SH-SY5Y (cell line): Measurements from ENCODE around the gene KCNK17.

Experiments
- GATA2 ChIP-seq: IDR thresholded peaks from 2 replicates; pipeline ENCODE4 v1.6.1; 2011; ENCODE audit warnings: mild to moderate bottlenecking, low read depth, low read length
- GATA3 ChIP-seq: IDR thresholded peaks from 2 replicates; pipeline ENCODE4 v1.6.1; 2011; ENCODE audit warnings: low read depth, mild to moderate bottlenecking, low read length, moderate library complexity

- no peak for TF ChIP-seq GATA2
- TF ChIP-seq GATA3, result no peak
These were observed 6.8 kb downstream of the KCNK17 start for GRCh38 chr6:39307462-39307861.
